GM21529 (cell line): ENCODE measurements around the gene UBXN6.

Source experiments
- ATAC-seq: cut with Tn5 transposase; IDR thresholded peaks from one replicate; pipeline ENCODE4 v1.9.1; 2021; ENCODE audit not compliant: unreplicated experiment

UBXN6 gene

DNA sequence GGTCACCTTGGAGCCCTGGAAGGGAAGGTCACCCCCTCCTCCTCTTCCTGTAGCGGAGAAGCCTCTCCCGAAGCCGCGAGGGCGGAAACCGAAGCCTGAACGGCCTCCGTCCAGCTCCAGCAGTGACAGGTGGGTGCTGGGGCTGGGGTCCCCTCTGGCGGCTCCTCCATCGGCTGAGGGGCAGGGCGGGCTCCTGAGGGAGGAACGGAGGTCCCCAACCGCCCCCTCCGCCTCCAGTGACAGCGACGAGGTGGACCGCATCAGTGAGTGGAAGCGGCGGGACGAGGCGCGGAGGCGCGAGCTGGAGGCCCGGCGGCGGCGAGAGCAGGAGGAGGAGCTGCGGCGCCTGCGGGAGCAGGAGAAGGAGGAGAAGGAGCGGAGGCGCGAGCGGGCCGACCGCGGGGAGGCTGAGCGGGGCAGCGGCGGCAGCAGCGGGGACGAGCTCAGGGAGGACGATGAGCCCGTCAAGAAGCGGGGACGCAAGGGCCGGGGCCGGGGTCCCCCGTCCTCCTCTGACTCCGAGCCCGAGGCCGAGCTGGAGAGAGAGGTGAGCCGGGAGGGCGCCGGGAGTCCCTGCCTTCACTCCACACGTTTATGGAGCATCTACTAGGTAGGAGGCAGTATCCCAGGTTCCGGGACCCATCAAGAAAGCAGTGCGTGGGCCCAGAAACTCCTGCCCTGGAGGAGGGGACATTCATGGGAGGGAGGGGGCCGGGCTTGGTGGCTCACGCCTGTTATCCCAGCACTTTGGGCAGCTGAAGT, 36.5 kb upstream of the UBXN6 start:
- no peak for ATAC-seq

DNA sequence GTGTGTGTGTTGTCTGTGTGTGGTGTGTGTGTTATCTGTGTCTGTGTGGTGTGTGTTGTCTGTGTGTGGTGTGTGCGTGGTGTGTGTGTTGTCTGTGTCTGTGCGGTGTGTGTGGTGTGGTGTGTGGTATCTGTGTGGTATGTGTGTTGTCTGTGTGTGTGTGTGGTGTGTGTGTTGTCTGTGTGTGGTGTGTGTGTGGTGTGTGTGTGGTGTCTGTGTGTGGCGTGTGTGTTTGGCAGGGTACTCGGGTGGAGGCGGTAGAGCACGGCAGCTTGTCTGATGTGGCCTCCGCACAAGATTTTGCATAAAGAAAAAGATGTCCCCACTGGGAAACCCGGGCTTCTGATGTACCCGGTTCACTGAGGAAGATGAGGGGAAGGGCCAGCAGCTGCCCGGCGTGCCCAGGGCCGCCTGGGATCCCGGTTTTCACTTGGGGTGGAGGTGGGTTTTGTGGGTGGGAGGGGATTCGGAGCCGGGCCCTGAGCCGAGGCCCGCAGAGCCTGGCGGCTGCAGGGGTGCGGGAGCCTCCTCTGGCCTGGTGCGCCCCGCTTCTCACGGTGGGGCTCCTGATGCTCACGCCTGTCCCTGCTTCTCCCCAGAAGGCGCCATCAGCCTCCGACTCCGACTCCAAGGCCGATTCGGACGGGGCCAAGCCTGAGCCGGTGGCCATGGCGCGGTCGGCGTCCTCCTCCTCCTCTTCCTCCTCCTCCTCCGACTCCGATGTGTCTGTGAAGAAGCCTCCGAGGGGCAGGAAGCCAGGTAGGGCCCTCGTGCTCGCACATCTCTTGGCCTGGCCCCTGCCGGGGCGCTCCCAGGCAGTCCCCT, 35.7 kb upstream of the UBXN6 start:
- no peak for ATAC-seq

GRCh38 chr19:4492337-4493103, 34.9 kb upstream of the UBXN6 start:
- no peak for ATAC-seq

DNA sequence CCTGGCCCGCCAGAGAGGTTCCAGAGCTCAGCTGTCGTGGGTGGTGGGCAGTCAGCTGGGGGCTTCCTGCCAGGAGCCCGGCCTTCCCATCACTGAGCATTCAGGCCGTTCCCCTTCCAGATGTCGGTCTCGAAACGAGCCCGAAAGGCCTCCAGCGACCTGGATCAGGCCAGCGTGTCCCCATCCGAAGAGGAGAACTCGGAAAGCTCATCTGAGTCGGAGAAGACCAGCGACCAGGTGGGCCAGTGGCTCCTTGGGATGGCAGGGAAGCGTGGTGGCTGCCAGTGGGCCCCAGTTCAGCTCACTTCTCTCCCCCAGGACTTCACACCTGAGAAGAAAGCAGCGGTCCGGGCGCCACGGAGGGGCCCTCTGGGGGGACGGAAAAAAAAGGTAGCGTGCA, 33.9 kb upstream of the UBXN6 start:
- no peak for ATAC-seq

- no peak for ATAC-seq
Observed at GRCh38 chr19:4488496-4488895, 30.9 kb upstream of the UBXN6 start.

GRCh38 chr19:4487572-4487971, 30.0 kb upstream of the UBXN6 start:
- no peak for ATAC-seq

- ATAC-seq: no peak
Observed at GRCh38 chr19:4483385-4483784, 25.8 kb upstream of the UBXN6 start.

- ATAC-seq: no peak
Observed at GRCh38 chr19:4482721-4483364, 25.2 kb upstream of the UBXN6 start.

GRCh38 chr19:4477034-4477801, 19.6 kb upstream of the UBXN6 start:
- no peak for ATAC-seq

- no peak for ATAC-seq
Observed at GRCh38 chr19:4474514-4475022, 17.0 kb upstream of the UBXN6 start.

DNA sequence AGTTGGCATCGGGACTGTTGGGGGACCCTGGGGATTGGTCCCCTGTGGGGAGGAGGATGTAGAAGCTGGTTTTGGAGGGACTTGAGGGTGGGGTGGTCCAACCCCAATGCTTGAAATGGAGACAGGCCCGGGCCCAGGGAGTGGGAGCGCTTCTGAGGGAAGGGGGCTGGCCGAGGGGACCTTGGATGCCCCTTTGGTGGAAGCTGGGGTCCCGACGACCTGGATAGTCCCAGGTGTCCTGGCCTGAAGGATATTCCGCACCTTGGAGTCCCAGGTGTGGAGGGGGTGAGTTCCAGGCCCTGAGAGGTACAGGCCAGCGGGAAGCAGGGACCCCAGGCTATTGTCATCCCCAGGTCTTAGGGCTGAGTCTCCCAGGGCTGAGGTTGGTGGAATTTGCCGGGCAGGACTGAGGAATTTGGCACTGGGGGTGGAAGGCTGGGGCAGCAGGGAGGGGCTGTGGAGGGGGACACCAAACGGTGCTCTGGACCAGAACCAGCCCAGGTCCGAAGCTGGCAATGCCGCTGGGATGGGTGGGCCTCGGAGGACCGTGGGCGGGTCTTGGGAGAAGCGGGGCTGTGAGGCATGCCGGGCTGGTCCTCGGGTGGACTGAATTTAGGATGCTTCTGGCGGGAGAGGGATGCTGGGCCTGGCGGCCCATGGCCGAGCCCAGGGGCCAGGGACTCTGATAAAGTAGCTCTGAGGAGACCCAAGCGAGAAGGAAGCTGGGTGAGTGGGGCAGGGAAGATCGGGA, 16.3 kb upstream of the UBXN6 start:
- no peak for ATAC-seq

DNA sequence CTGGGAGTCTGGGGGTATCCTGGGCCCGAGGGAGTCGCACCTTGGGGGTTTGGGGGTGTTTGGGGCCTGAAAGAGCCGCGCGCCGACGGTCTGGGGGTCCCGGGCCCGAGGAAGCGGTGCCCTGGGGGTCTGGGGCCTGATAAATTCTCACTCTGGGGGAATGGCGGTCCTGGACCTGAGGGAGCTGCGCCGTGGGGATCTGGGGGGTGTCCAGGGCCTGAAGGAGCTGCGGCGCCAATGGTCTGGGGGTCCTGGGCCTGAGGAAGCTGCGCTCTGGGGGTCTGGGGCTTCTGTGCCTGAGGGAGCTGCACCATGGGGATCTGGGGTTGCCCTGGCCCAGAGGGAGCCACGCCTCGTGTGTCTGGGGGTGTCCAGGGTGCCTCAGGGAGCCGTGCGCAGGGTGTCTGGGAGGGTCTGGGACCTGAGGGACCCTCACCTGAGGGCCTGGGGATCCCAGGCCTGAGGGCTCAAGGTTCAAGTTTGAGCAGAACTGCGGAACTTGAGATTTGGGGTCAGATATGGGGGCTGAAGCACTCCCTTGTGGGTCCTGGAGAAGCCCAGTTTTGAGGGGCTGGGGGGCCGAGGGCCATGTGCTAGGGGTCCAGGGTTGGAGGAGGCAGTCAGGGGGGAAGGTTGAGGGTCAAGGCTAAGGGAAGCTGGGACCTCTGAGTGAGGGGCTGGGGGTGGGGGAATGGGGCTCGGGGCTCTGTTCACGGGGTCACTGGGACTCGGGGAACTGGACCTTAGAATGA, 15.6 kb upstream of the UBXN6 start:
- no peak for ATAC-seq

GRCh38 chr19:4472174-4472974, 14.8 kb upstream of the UBXN6 start, which contains the start of gene HDGFL2:
Gene HDGFL2, plus strand, starts transcription at chr19:4472297. Its CDS starts 54 bp downstream, at chr19:4472351.
- no peak for ATAC-seq

DNA sequence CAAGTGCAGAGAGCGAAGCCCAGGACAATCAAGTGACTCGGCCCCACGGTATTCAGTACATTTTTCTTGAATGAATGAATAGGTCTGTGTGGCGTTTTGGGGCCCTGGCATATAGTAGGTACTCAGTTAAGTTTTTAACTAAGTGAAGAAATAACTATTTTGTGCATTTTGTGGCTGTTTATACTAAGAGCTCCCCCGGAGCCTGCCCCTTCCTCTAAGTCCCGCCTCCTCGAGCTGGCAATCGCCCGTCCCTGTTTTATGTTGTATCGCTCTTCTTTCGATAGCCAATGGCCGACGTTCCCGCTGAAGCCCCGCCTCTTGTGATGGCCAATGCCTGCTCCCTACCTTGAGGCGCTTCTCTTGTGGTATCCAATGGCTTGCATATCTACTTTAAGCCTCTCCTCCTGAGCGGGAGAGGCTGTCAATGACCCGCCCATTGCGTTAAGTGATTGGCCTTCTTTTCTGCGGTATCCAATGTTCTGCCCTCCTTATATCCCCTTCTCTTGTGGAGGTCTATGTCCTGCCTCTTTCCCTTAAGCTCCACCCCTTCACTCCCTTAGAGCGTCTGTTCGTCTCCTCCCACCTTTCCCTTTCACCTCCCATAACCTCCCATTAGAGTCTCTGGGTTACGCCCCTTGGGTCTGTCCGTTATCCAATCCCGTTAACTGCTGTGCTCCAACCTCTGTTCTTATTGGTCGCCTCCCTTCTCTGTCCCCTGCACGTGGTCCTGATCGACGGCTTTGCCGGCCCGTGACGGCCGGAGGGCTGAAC, 14.0 kb upstream of the UBXN6 start:
- peak; percentile 84 for ATAC-seq

DNA sequence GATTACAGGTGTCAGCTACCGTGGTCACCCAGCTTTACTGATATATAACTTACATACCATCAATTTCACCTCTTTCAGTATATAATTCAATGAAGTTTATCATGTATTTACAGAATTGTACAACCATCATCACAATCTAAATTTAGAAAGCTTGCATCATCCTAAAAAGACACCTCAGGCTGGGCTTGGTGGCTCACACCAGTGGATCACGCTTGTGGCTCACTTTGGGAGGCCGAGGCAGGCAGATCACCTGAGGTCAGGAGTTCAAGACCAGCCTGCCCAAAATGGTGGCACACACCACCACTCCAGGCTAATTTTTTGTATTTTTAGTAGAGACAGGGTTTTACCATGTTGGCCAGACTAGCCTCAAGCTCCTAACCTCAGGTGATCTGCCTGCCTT, 10.2 kb upstream of the UBXN6 start:
- ATAC-seq: no peak

DNA sequence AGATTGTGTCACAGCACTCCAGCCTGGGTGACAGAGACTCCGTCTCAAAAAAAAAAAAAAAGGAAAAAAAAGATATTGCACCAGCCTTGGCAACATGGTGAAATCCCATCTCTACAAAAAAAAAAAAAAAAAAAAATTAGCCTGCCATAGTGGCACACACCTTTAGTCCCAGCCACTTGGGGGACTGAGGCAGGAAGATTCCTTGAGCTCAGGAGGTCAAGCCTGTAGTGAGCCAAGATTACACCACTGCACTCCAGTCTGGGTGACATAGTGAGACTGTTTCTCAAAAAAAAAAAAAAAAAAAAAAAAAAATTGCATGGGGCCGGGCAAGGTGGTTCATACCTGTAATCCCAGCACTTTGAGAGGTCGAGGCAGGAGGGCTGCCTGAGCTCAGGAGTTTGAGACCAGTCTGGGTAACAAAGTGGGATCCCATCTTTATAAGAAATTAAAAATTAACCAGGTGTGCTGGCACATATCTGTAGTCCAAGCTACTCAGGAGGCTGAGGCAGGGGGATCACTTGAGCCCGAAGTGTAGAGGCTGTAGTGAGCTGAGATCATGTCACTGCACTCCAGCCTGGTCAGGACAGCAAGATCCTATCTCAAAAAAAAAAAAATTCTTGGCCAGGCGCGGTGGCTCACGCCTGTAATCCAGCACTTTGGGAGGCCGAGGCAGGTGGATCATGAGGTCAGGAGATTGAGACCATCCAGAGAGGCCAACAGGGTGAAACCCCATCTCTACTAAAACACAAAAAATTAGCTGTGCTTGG, 7.4 kb upstream of the UBXN6 start:
- ATAC-seq: no peak
